Suprapubic skin (tissue), 4 donors: ENCODE results near the gene SYNGR1. TPM values are rescaled to one million over a fixed set of nuclear protein-coding genes. Genes with fewer than 3 reads are reported as not detected.
"Not testable (repeated sequence)": the region's sequence is repeated elsewhere in the genome, so short reads cannot be mapped to it uniquely, and the experiment has no call there.

Source experiments
- DNase-seq, 2 donors: peaks; one replicate each; pipeline ENCODE4 v3.0.0-alpha.2; 2019; ENCODE audit warnings: low spot score in 2 of 2
- H3K27ac ChIP-seq: fragments of 200-600 bp; sonication (generic); one replicate; pipeline ENCODE4 v1.5.1; 2019
- H3K27me3 ChIP-seq: fragments of 200-600 bp; sonication (generic); one replicate; pipeline ENCODE4 v1.5.1; 2019
- H3K36me3 ChIP-seq: fragments of 200-600 bp; sonication (generic); one replicate; pipeline ENCODE4 v1.5.1; 2019
- H3K4me1 ChIP-seq: fragments of 200-600 bp; sonication (generic); one replicate; pipeline ENCODE4 v1.5.1; 2019
- H3K4me3 ChIP-seq: fragments of 200-600 bp; sonication (generic); one replicate; pipeline ENCODE4 v1.5.1; 2019; ENCODE audit warnings: mild to moderate bottlenecking
- H3K9me3 ChIP-seq: fragments of 200-600 bp; sonication (generic); one replicate; pipeline ENCODE4 v1.5.1; 2019
- EP300 ChIP-seq: sonication (generic); formaldehyde crosslinking; IDR thresholded peaks from one replicate; pipeline ENCODE4 v1.6.1; 2017; ENCODE audit warnings: antibody characterized with exemption
- POLR2A ChIP-seq, 2 donors: fragments of 450-650 bp; IDR thresholded peaks; one replicate each; pipeline ENCODE4 v1.6.1; 2017; ENCODE audit warnings: antibody characterized with exemption in 2 of 2, mild to moderate bottlenecking in 2 of 2, moderate library complexity in 2 of 2
- POLR2AphosphoS5 ChIP-seq, 3 donors: sonication (generic); formaldehyde crosslinking; IDR thresholded peaks; one replicate each; pipeline ENCODE4 v1.6.1; 2017; ENCODE audit warnings: antibody characterized with exemption in 3 of 3
- WGBS: methylation state at CpG from one replicate; pipeline ENCODE4 v1.1.5; 2018; 5-methylcytosine and 5-hydroxymethylcytosine counted together
- total RNA-seq, 4 donors: library from RNA; depleted of rRNA; stranded (reverse); fragments of >200 nt; gene quantifications; one replicate each; pipeline ENCODE4 v1.1.0, GENCODE V29; 2016
- TF ChIP-seq, protein P1 (sequence below), 2 donors: fragments of 200-600 bp in 1 of 2; fragments of 450-650 bp in 1 of 2; sonication (generic) in 1 of 2; IDR thresholded peaks; one replicate each; pipeline ENCODE4 v1.5.1; 2016 to 2019; ENCODE audit warnings: antibody characterized with exemption in 2 of 2, mild to moderate bottlenecking in 1 of 2, moderate library complexity in 1 of 2

Gene SYNGR1
- total RNA-seq, 4 donors from 2014 or later, result 34.6 to 52.5 (median 44.3) TPM

GRCh38 chr22:39332441-39333064, 17.2 kb upstream of the SYNGR1 start:
- Histone ChIP-seq H3K9me3 (no peaks in the 10 kb centered on the region), H3K27me3 (no peaks in the 10 kb centered on the region), H3K36me3 (no peaks in the 10 kb centered on the region), H3K27ac (peak overlapping the region; percentile 34), H3K4me3 (no peak overlapping the region), H3K4me1 (peaks cover 5% of the 10 kb centered on the region)
- no peak for DNase-seq
- 49% methylated on average over 5 of the region's 5 CpGs for WGBS
- TF ChIP-seq POLR2AphosphoS5 (IDR thresholded peaks at IDR 0.05) (no peak), POLR2A (IDR thresholded peaks at IDR 0.05) (no peak), EP300 (no peak)
- TF ChIP-seq, protein P1, sequence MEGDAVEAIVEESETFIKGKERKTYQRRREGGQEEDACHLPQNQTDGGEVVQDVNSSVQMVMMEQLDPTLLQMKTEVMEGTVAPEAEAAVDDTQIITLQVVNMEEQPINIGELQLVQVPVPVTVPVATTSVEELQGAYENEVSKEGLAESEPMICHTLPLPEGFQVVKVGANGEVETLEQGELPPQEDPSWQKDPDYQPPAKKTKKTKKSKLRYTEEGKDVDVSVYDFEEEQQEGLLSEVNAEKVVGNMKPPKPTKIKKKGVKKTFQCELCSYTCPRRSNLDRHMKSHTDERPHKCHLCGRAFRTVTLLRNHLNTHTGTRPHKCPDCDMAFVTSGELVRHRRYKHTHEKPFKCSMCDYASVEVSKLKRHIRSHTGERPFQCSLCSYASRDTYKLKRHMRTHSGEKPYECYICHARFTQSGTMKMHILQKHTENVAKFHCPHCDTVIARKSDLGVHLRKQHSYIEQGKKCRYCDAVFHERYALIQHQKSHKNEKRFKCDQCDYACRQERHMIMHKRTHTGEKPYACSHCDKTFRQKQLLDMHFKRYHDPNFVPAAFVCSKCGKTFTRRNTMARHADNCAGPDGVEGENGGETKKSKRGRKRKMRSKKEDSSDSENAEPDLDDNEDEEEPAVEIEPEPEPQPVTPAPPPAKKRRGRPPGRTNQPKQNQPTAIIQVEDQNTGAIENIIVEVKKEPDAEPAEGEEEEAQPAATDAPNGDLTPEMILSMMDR (IDR thresholded peaks at IDR 0.05), result no peak

DNA sequence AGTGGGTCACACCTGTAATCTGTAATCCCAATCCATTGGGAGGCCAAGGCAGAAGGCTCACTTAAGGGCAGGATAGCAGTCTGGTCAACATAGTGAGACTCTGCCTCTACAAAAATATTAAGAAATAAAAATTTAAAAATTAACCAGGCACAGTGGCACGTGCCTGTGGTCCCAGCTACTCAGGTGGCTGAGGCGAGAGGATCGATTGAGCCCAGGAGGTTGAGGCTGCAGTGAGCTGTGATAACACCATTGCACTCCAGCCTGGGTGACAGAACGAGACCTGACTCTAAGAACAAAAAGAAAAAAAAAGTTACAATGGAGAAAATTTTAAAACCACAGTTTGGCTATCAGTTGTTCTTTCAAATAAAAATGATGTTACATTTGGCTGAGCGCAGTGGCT, 13.4 kb upstream of the SYNGR1 start:
- WGBS, result 94% methylated on average over 5 of the region's 5 CpGs
- H3K4me1 ChIP-seq, result peaks cover 5% of the 10 kb centered on the region
- H3K9me3 ChIP-seq, result no peaks in the 10 kb centered on the region
- H3K27me3 ChIP-seq, result no peaks in the 10 kb centered on the region
- no peak overlapping the region for H3K4me3 ChIP-seq
- TF ChIP-seq, protein P1 (IDR thresholded peaks at IDR 0.05), result no peak
- no peak overlapping the region for H3K27ac ChIP-seq
- DNase-seq, result no peak
- no peaks in the 10 kb centered on the region for H3K36me3 ChIP-seq

DNA sequence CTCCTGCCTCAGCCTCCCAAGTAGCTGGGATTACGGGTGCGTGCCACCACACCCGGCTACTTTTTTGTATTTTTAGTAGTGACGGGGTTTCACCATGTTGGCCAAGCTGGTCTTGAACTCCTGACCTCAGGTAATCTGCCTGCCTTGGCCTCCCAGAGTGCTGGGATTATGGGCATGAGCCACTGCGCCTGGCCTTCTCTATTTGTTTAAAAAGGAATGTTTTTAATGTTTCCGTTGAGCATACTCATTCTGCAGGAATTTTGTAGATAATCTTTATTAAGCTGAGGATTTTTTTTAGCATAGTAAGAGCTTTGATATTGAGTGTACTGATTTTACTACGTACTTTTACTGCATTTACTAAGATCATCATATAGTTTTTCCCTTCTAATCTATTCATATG, 10.0 kb upstream of the SYNGR1 start:
- DNase-seq, H3K4me3 ChIP-seq, H3K27ac ChIP-seq, H3K4me1 ChIP-seq, H3K27me3 ChIP-seq, H3K36me3 ChIP-seq, H3K9me3 ChIP-seq: not testable (repeated sequence)
- WGBS, result 91% methylated on average over 7 of the region's 7 CpGs

DNA sequence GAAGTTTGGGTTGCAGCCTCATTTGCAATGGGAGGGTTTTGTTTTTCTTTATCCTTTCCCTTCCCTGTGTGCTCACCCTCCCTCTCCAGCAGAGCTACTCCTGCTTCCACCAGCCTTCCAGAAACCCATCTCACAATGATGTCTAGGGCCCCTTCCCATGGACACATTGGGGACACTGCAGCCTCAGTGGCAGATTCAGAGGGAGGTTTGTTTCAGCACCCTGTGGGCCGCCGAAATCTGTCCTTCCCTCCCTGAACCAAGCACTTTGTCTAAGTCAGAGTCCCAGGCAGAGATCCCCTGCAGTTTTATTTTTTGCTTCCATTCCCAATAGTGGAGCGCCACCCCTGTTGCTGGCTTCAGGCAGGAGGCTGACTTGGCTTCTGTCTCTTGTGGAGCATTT, 8.6 kb upstream of the SYNGR1 start:
- peaks cover 5% of the 10 kb centered on the region for H3K4me1 ChIP-seq
- H3K27ac ChIP-seq, result no peak overlapping the region
- no peak for DNase-seq
- TF ChIP-seq, protein P1 (IDR thresholded peaks at IDR 0.05), result no peak
- TF ChIP-seq POLR2A (IDR thresholded peaks at IDR 0.05), result no peak
- no peak for TF ChIP-seq EP300
- no peak for TF ChIP-seq POLR2AphosphoS5 (IDR thresholded peaks at IDR 0.05)
- H3K36me3 ChIP-seq, result no peaks in the 10 kb centered on the region
- no peak overlapping the region for H3K4me3 ChIP-seq
- no peaks in the 10 kb centered on the region for H3K27me3 ChIP-seq
- H3K9me3 ChIP-seq, result no peaks in the 10 kb centered on the region
- WGBS, result 87% methylated on average over 3 of the region's 3 CpGs

GRCh38 chr22:39343259-39344045, 6.3 kb upstream of the SYNGR1 start:
- DNase-seq, result no peak
- Histone ChIP-seq H3K27ac (no peak overlapping the region), H3K27me3 (no peaks in the 10 kb centered on the region), H3K9me3 (no peaks in the 10 kb centered on the region), H3K4me3 (no peak overlapping the region), H3K4me1 (peaks cover 5% of the 10 kb centered on the region), H3K36me3 (no peaks in the 10 kb centered on the region)
- TF ChIP-seq, protein P1 (IDR thresholded peaks at IDR 0.05), result peak; percentile 51 to 83
- TF ChIP-seq POLR2A (IDR thresholded peaks at IDR 0.05), result no peak
- TF ChIP-seq EP300, result no peak
- no peak for TF ChIP-seq POLR2AphosphoS5 (IDR thresholded peaks at IDR 0.05)
- WGBS, result 34% methylated on average over 13 of the region's 15 CpGs
